ENCODE results near the gene ACTL8. TPM values are rescaled to one million over a fixed set of nuclear protein-coding genes. Genes with fewer than 3 reads are reported as not detected.

ACTL8 gene
- total and polyA plus RNA-seq, 2 of the 4 experiments (the other 2 are of a cell fraction), result under 0.01 to 0.07 TPM

GRCh38 chr1:17842686-17843085 is 87.6 kb downstream of the ACTL8 start:
- H3K23ac ChIP-seq (ENCODE audit: low read depth, low read length), result no peak overlapping the region
- no peak overlapping the region for H3K9ac ChIP-seq (ENCODE audit: low read depth, low read length)
- intact Hi-C loops (cut with micrococcal nuclease), result no loop called here
- peaks cover 25% of the 10 kb centered on the region for H3K27me3 ChIP-seq (ENCODE audit: control insufficient read depth, insufficient read depth, low read length)
- in situ Hi-C loops (cut with MboI; ENCODE audit: low sequenced_read_pairs), result no loop called here
- no peak overlapping the region for H2BK15ac ChIP-seq (ENCODE audit: low read depth, low read length)
- H3K14ac ChIP-seq (replicated peaks; ENCODE audit: low read depth, low read length), result no peak overlapping the region
- no CpG with 5 or more reads among the region's 5 CpGs for WGBS, 2 experiments (ENCODE audit: extremely low coverage in 2 of 2, insufficient read length in 1 of 2)
- H4K8ac ChIP-seq (ENCODE audit: low read depth in 2 of 2, low read length in 2 of 2), result no peak overlapping the region
- H2AK9ac ChIP-seq (replicated peaks; ENCODE audit: low read depth, low read length, poor library complexity), result no peak overlapping the region
- no peak overlapping the region for H2BK5ac ChIP-seq (ENCODE audit: low read depth, low read length, poor library complexity, severe bottlenecking)
- H3K56ac ChIP-seq (ENCODE audit: extremely low read depth, insufficient read depth, low read length), result no peak overlapping the region; the same call in 1 of the 2 replicates
- H3K79me1 ChIP-seq (ENCODE audit: low read depth in 1 of 2, low read length in 2 of 2), result no peaks in the 10 kb centered on the region
- no peak overlapping the region for H3K18ac ChIP-seq (ENCODE audit: low read depth, low read length)
- H2AFZ ChIP-seq (replicated peaks; ENCODE audit: low read length, poor library complexity), result no peak overlapping the region
- POLR2A ChIA-PET (ENCODE audit: unreplicated experiment), result no interaction called here
- no peaks in the 10 kb centered on the region for H3K4me1 ChIP-seq (ENCODE audit: control insufficient read depth, insufficient read depth, low read length)
- H3K4me2 ChIP-seq (ENCODE audit: low read depth, low read length), result no peak overlapping the region
- dilution Hi-C loops (cut with HindIII; ENCODE audit: low sequenced_read_pairs, unreplicated experiment), result no loop called here
- no peaks in the 10 kb centered on the region for H4K20me1 ChIP-seq (ENCODE audit: insufficient read depth, low read length)
- H4K5ac ChIP-seq (ENCODE audit: low read depth, low read length), result no peak overlapping the region
- H2BK120ac ChIP-seq (ENCODE audit: low read depth, low read length), result no peak overlapping the region
- H3K4ac ChIP-seq (ENCODE audit: low read depth, low read length), result no peak overlapping the region
- no peak overlapping the region for H2AK5ac ChIP-seq (ENCODE audit: low read depth, low read length)
- no peak overlapping the region for H4K91ac ChIP-seq (ENCODE audit: insufficient read depth, low read depth, low read length)
- H2BK20ac ChIP-seq (ENCODE audit: low read depth, low read length), result no peak overlapping the region
- CTCF ChIA-PET, result no interaction called here
- no peak for DNase-seq
- TF ChIP-seq RFX5 (IDR thresholded peaks at IDR 0.05; ENCODE audit: low read depth, low read length) (no peak), BHLHE40 (IDR thresholded peaks at IDR 0.05; ENCODE audit: low read depth, low read length) (no peak), CTCF (conservative IDR thresholded peaks at IDR 0.05; ENCODE audit: low read depth, low read length) (no peak)
- TF ChIP-seq, protein P1, sequence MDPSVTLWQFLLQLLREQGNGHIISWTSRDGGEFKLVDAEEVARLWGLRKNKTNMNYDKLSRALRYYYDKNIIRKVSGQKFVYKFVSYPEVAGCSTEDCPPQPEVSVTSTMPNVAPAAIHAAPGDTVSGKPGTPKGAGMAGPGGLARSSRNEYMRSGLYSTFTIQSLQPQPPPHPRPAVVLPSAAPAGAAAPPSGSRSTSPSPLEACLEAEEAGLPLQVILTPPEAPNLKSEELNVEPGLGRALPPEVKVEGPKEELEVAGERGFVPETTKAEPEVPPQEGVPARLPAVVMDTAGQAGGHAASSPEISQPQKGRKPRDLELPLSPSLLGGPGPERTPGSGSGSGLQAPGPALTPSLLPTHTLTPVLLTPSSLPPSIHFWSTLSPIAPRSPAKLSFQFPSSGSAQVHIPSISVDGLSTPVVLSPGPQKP (IDR thresholded peaks at IDR 0.05; ENCODE audit: borderline replicate concordance, low read depth, low read length), result no peak
- TF ChIP-seq, protein P2, sequence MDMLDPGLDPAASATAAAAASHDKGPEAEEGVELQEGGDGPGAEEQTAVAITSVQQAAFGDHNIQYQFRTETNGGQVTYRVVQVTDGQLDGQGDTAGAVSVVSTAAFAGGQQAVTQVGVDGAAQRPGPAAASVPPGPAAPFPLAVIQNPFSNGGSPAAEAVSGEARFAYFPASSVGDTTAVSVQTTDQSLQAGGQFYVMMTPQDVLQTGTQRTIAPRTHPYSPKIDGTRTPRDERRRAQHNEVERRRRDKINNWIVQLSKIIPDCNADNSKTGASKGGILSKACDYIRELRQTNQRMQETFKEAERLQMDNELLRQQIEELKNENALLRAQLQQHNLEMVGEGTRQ (IDR thresholded peaks at IDR 0.05; ENCODE audit: low read depth, low read length), result no peak
- no peak overlapping the region for H3K4me3 ChIP-seq (ENCODE audit: insufficient read depth, low read depth, low read length)
- H3K36me3 ChIP-seq (ENCODE audit: control insufficient read depth, insufficient read depth, low read length), result no peaks in the 10 kb centered on the region
- no peak overlapping the region for H3K27ac ChIP-seq (ENCODE audit: insufficient read depth, low read length)
- ATAC-seq (ENCODE audit: low read depth), result no peak
- BruUV-seq (replicated peaks), result no TSS peak
- H3K9me1 ChIP-seq (ENCODE audit: insufficient read depth, low read length), result no peaks in the 10 kb centered on the region
- H3K9me3 ChIP-seq (ENCODE audit: control insufficient read depth, insufficient read depth, low read length), result no peaks in the 10 kb centered on the region

All from IMR-90 (cell line).